Glomerular visceral epithelial cell (primary cell): ENCODE data around the gene DCDC2.
"Not testable (repeated sequence)": the region's sequence is repeated elsewhere in the genome, so short reads cannot be mapped to it uniquely, and the experiment has no call there.

Experiments
- DNase-seq: peaks from one replicate; pipeline ENCODE4 v3.0.0-alpha.2; 2016; ENCODE audit errors: extremely low spot score

Gene DCDC2

GRCh38 chr6:24272148-24272547 is 85.7 kb downstream of the DCDC2 start:
- DNase-seq: no peak

- no peak for DNase-seq
Observed at GRCh38 chr6:24270011-24270410, 87.8 kb downstream of the DCDC2 start.

DNA sequence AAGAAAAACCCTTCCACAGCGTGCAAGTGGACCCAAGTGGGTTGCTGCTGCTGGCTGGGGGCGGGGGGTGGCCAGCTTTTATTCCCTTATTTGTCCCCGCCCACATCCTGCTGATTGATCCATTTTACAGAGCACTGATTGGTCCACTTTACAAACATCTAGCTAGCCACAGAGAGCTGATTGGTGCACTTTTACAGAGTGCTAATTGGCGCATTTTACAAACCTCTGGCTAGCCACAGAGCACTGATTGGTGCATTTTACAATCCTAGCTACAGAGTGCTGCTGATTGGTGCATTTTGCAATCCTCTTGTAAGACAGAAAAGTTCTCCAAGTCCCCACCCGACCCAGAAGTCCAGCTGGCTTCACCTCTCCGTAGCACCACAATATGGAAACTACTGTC is 99.6 kb downstream of the DCDC2 start:
- DNase-seq: not testable (repeated sequence)

DNA sequence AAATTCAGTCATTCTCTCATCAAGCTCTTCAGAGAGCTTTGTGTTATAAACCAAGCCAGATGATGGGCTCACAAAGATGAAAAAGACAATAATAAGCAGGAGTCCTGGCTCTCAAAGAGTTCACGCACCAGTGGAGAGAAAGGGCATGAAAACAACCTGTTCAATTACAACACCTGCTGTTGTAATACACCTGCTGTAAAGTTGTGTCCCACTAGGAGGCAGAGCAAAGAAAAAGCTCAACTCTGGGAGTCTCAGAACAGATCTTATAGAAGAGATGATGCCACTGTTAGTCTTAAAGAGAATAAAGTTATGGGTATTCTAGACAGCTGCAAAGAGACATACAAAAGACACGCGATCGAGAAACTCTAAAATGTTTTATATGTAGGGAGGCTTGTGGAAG is 100.6 kb downstream of the DCDC2 start:
- no peak for DNase-seq

DNA sequence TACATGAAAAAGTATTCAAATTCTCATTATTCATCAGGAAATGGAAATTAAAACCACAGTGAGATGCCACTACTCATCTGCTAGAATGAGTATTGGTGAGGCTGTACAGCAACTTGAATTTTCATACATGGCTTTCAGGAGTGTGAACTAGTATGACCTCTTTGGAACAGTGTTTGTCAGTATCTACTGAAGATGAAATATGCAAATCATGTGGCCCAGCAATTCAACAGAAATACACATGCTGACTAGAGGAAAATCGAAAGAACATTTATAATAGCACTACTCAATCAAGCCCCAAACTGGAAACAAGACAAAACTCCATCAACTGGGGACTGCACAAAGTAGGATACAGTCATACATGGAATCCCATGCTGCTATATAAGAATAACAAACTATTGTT is 102.2 kb downstream of the DCDC2 start:
- DNase-seq: no peak

GRCh38 chr6:24253360-24253759 is 104.5 kb downstream of the DCDC2 start:
- no peak for DNase-seq

DNA sequence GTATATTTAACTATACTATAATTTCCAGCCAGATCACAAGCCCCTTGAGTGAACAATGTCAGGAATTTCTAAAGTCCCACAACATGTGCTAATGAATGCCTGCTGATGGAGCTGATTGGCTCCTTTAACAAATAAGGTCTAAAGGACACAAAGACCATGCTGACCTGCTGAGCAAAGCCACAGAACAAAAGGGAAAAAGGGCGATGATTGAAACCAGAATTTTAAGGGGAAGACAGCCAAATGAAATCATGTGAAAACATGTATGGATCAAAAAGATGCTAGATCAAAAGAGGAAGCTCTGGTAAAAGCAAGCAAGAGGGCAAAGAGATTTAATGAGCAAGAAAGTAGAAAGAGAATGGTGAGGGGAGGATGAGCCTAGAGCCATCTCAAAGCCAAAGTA is 105.6 kb downstream of the DCDC2 start:
- no peak for DNase-seq

DNA sequence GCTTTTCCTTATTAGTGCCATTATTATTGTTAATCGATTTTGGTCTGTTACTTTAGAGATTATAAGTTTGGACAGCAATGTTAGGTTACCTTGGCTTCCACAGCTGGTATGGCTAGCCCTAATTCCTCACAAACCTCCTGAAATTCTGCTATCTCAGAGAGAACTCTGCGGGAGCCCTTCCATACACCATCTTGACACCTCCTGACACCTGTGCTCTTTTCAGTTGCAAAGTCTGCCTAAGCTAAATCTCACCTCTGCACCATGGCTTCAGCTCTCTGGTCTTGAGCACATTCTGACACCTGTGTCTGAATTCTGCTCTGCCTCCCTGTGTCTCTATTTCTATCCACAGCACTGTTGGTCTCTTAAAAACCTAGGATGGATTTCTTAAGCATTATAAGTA is 106.5 kb downstream of the DCDC2 start:
- DNase-seq: no peak

GRCh38 chr6:24249926-24250325 is 107.9 kb downstream of the DCDC2 start:
- no peak for DNase-seq

DNA sequence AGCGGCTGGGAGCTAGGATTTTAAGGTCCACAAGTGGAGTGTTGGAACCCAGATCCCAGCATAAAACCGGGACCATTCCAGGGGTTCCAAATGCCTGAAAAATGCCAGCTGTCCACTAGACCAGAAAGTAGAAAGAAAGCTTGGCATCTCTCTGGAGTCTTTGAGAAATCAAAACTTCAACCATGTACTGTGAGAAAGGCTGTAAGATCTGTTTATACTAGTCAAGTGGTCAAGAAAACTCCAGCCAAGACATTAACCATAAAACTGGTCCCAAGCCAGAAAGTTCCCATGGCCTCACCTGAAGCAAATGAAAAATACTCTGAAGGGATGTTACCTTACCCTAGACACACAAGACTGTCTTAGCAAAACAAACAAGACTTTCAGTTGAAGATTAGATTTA is 112.6 kb downstream of the DCDC2 start:
- DNase-seq: peak; percentile 28

DNA sequence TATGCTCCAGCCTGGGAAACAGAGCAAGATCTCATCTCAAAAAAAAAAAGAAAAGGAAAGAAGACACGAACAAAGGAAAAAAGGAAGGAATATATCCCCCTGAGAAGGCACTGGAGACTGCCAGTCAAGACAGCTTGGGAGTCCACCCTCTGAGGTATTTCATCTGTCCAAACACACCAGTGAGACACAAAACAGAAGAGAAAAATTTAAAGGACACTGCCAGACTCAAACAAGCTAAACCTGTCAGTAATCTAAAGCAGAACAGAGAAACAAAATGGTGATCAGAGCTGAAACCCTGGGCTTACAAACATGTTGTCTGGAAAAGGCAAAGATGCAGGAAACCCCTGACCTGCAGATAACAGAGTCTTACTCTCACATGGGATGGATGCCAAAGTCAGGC is 114.9 kb downstream of the DCDC2 start:
- DNase-seq: no peak

- DNase-seq: not testable (repeated sequence)
Observed at GRCh38 chr6:24241779-24242178, 116.1 kb downstream of the DCDC2 start.

GRCh38 chr6:24240943-24241342 is 116.9 kb downstream of the DCDC2 start:
- DNase-seq: no peak

DNA sequence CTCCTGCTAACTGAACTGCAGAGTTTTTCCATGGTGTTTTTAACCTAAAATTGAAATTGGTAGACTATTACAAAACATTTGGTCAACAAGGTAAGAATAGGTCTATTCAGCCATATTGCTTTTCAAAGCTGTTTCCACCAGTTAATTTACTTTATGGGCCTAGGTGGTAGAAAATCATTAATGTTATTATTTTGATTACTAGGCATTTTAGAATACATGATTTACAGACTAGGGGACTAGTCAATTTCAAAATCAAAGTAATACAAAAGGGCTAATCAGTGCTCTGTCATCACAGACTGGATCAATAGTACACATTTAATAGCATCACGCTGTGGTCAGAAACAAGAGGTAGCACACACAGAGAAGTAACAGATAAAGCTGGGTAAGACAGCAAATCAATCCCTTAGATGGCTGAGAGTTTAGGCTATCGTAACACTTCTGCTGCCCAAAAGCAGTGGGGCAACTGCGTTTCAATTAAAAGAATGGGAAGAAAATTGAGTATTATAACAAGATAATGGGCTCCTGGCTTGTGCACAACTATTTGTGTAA is 117.4 kb downstream of the DCDC2 start:
- DNase-seq: no peak

DNA sequence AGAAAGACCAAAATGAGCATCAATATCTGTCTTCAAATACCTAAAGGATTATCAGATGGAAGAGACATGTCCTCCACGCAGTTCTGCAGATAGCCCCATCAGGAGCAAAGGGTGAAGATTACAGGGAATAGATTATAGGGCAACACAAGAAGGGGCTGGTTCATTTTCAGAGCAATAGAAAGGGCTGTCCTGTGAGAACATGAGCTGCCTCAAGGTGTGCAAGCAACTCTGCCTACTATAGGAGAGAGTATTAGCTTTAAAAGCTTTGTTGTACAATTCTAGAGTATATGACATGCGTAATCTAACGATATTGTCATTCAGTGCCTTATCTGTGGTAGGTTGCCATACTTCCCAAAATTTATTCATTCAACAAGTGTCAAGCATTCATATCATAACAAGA is 119.2 kb downstream of the DCDC2 start:
- DNase-seq: no peak

DNA sequence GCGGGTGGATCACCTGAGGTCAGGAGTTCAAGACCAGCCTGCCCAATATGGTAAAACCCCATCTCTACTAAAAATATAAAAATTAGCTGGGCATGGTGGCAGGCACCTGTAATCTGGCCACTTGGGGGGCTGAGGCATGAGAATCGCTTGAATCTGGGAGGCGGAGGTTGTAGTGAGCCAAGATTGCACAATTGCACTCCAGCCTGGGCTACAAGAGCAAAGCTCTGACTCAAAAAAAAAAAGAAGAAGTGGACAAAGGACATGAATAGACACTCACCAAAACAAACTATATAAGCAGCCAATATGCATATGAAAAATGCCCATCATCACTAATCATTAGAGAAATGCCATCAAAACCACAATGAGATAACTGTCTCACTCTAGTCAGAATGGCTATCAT is 121.1 kb downstream of the DCDC2 start:
- DNase-seq: not testable (repeated sequence)

- DNase-seq: no peak
Observed at GRCh38 chr6:24233813-24234442, 123.9 kb downstream of the DCDC2 start.

GRCh38 chr6:24231438-24231977 is 126.4 kb downstream of the DCDC2 start:
- DNase-seq: no peak

DNA sequence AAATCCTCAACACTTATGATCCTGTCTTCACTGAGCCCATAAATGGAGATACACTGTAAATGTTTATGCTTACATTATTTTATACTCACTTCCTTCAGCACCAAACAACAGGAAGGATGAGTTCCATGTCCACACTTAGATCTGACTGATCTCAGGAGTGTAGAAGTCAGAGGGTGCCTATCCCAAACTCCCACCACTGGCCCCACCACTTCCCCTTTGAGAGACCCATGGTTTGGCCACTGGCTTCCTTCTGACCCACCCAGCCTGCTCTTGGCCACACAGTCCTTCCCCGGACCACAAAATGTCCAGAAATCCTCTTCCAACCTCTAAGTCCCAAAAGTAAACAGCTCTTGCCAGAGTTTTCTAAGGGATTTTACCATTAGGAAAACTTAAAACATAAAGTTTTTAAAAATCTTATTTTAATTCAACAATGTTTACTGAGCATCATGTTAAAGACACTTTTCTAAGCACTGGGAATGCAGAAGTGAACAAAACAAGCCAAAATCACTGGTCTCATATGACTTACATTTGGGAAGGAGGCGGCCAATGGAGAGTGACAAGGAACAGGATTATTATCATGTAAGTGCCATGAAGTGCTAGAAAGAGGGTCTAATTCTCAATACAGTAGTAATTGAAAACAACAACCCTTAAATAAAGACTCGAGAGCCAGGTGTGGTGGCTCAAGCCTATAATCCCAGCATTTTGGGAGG is 128.0 kb downstream of the DCDC2 start:
- no peak for DNase-seq

- DNase-seq: peak; percentile 89
Observed at GRCh38 chr6:24228681-24229255, 129.1 kb downstream of the DCDC2 start.

GRCh38 chr6:24228123-24228522 is 129.7 kb downstream of the DCDC2 start:
- no peak for DNase-seq

- DNase-seq: no peak
Observed at GRCh38 chr6:24227556-24227955, 130.3 kb downstream of the DCDC2 start.

- no peak for DNase-seq
Observed at GRCh38 chr6:24226541-24226940, 131.3 kb downstream of the DCDC2 start.
